HepG2 (cell line): Measurements from ENCODE around the gene GRP. TPM values are rescaled to one million over a fixed set of nuclear protein-coding genes. Genes with fewer than 3 reads are reported as not detected.

Experiments
- ATAC-seq: fragments of 200-7000 bp; cut with Tn5 transposase; 3 replicates; pipeline ENCODE4 v1.9.1; 2020; ENCODE audit warnings: mild to moderate bottlenecking, moderate library complexity
- BruUV-seq: library from RNA; stranded (reverse); fragments of 400-500 nt; replicated peaks from 2 replicates; lab custom pipeline; 2021; lab: Mats Ljungman, UMichigan
- CTCF ChIA-PET: fragments of 300-600 bp; formaldehyde crosslinking; extraction: SDS; loops from one replicate; lab custom pipeline; 2021; ENCODE audit warnings: low total read pairs, inconsistent platforms, low intra/inter-chr PET ratio; lab: Yijun Ruan, JAX
- POLR2A ChIA-PET: fragments of 350-600 bp; sonication (Branson Sonifier 250); formaldehyde crosslinking; loops from one replicate; lab custom pipeline; 2020; ENCODE audit warnings: antibody characterized with exemption, inconsistent platforms; lab: Yijun Ruan, JAX
- DNase-seq: peaks from one replicate; pipeline ENCODE4 v3.0.0-alpha.2; 2015; ENCODE audit warnings: low spot score
- FAIRE-seq: peaks from 3 replicates; lab custom pipeline; 2011; peaks lifted over from hg19 to GRCh38; lab: Jason Lieb, UNC
- H2AFZ ChIP-seq: one replicate; pipeline ENCODE4 v1.6.1; 2011; ENCODE audit warnings: low read length, inconsistent platforms
- H3K27ac ChIP-seq: fragments of 300-600 bp; 3 replicates; pipeline ENCODE4 v1.8.0; 2011; ENCODE audit warnings: mixed run types, mild to moderate bottlenecking, mixed read lengths, low read length, inconsistent platforms; ENCODE audit not compliant: insufficient read depth; ENCODE audit errors: extremely low read length
- H3K27me3 ChIP-seq, 2 experiments: fragments of 200-600 bp in 1 of 2; 2 replicates in 1 of 2; 3 replicates in 1 of 2; pipeline versions ENCODE4 v1.6.0 to v1.8.0; 2011; ENCODE audit warnings: low read length in 2 of 2, mild to moderate bottlenecking in 2 of 2, moderate library complexity in 2 of 2, inconsistent platforms in 1 of 2; ENCODE audit not compliant: insufficient read depth in 2 of 2, control insufficient read depth in 1 of 2
- H3K36me3 ChIP-seq, 2 experiments: fragments of 200-600 bp in 1 of 2; replicated peaks in 1 of 2; 2 replicates in 1 of 2; 3 replicates in 1 of 2; pipeline versions ENCODE4 v1.5.1 to v1.8.0; 2011; ENCODE audit warnings: low read length in 2 of 2, inconsistent platforms in 1 of 2; ENCODE audit not compliant: insufficient read depth in 2 of 2, control insufficient read depth in 1 of 2
- H3K4me1 ChIP-seq: 2 replicates; pipeline ENCODE4 v1.5.1; 2012; ENCODE audit warnings: low read length, inconsistent platforms; ENCODE audit not compliant: insufficient read depth
- H3K4me2 ChIP-seq: 2 replicates; pipeline ENCODE4 v1.6.0; 2011; ENCODE audit warnings: low read depth, low read length, inconsistent platforms
- H3K4me3 ChIP-seq, 3 experiments: fragments of 200-600 bp in 1 of 3; sonication (generic), shearing (Covaris generic) in 1 of 3; replicated peaks in 1 of 3; 2 replicates each; pipeline ENCODE4 v1.5.1; 2011 to 2016; ENCODE audit warnings: low read length in 3 of 3, inconsistent platforms in 2 of 3, low read depth in 2 of 3, mild to moderate bottlenecking in 2 of 3, control low read depth in 1 of 3, mixed read lengths in 1 of 3; ENCODE audit not compliant: insufficient read depth in 1 of 3
- H3K79me2 ChIP-seq: one replicate; pipeline ENCODE4 v1.6.1; 2011; ENCODE audit warnings: low read length, inconsistent platforms; ENCODE audit not compliant: insufficient read depth
- H3K9ac ChIP-seq: 2 replicates; pipeline ENCODE4 v1.6.0; 2011; ENCODE audit warnings: mild to moderate bottlenecking, low read depth, low read length, inconsistent platforms; ENCODE audit not compliant: insufficient read depth
- H3K9me3 ChIP-seq: 2 replicates; pipeline ENCODE4 v1.5.1; 2012; ENCODE audit warnings: mild to moderate bottlenecking, low read length
- H4K20me1 ChIP-seq: 2 replicates; pipeline ENCODE4 v1.6.0; 2011; ENCODE audit warnings: inconsistent platforms, mild to moderate bottlenecking, low read length, moderate library complexity; ENCODE audit not compliant: insufficient read depth
- CEBPB ChIP-seq: IDR thresholded peaks from 2 replicates; pipeline ENCODE4 v1.6.1; 2011; ENCODE audit warnings: low read depth, low read length, improper control_type of control experiment, borderline replicate concordance
- CREM ChIP-seq, 2 experiments: sonication (generic) in 1 of 2; formaldehyde crosslinking in 1 of 2; IDR thresholded peaks; 2 replicates each; pipeline versions ENCODE4 v1.4.0 to v1.6.1; 2016 to 2020; ENCODE audit warnings: antibody characterized with exemption in 1 of 2, mild to moderate bottlenecking in 1 of 2, missing genetic modification reagents in 1 of 2
- ETV5 ChIP-seq: IDR thresholded peaks from 2 replicates; pipeline ENCODE4 v1.6.1; 2018; ENCODE audit warnings: missing biosample characterization, missing genetic modification reagents, inconsistent platforms, borderline replicate concordance
- MED13 ChIP-seq: sonication (generic); formaldehyde crosslinking; IDR thresholded peaks from 2 replicates; pipeline ENCODE4 v1.5.0; 2020; ENCODE audit warnings: missing genetic modification reagents
- MEIS1 ChIP-seq: sonication (generic); formaldehyde crosslinking; IDR thresholded peaks from 2 replicates; pipeline ENCODE4 v1.9.0; 2021; ENCODE audit warnings: mild to moderate bottlenecking, missing genetic modification reagents, moderate library complexity, borderline replicate concordance
- NBN ChIP-seq: fragments of 450-650 bp; conservative IDR thresholded peaks from 2 replicates; pipeline ENCODE4 v1.6.1; 2017
- NFKBIZ ChIP-seq: IDR thresholded peaks from 2 replicates; pipeline ENCODE4 v1.6.1; 2018; ENCODE audit warnings: missing genetic modification reagents, missing compliant biosample characterization
- PAX8 ChIP-seq: sonication (generic); formaldehyde crosslinking; IDR thresholded peaks from 2 replicates; pipeline ENCODE4 v1.8.0; 2022; ENCODE audit warnings: mild to moderate bottlenecking, missing genetic modification reagents, borderline replicate concordance
- SRSF4 ChIP-seq: fragments of 200-400 bp; formaldehyde crosslinking; IDR thresholded peaks from one replicate; pipeline ENCODE4 v1.6.1; 2018; ENCODE audit warnings: mild to moderate bottlenecking, low read depth, low read length, moderate library complexity; ENCODE audit not compliant: poor library complexity, severe bottlenecking
- STAT5B ChIP-seq: sonication (generic); formaldehyde crosslinking; IDR thresholded peaks from 2 replicates; pipeline ENCODE4 v1.4.0; 2020; ENCODE audit warnings: missing genetic modification reagents
- ZNF101 ChIP-seq: sonication (generic); formaldehyde crosslinking; IDR thresholded peaks from 2 replicates; pipeline ENCODE4 v1.4.0; 2020; ENCODE audit warnings: mild to moderate bottlenecking, low read depth, missing genetic modification reagents, borderline replicate concordance
- WGBS: methylation state at CpG from one replicate; pipeline ENCODE4 v1.1.6; 2017; ENCODE audit warnings: low lambda C conversion rate; 5-methylcytosine and 5-hydroxymethylcytosine counted together
- in situ Hi-C: cut with HindIII; loops from 2 replicates; pipeline ENCODE4 v1.10.0; 2017; ENCODE audit warnings: low pct_unique_long_range_greater_than_20kb; ENCODE audit not compliant: extremely low pct_ligation_motif_present
- intact Hi-C: fragments of 100-400 bp; cut with micrococcal nuclease; formaldehyde crosslinking; loops from one replicate; pipeline ENCODE4 v1.10.0; 2022; ENCODE audit not compliant: unreplicated experiment
- polyA plus RNA-seq, 8 experiments: library from polyadenylated mRNA; depleted of rRNA in 3 of 8; stranded (reverse) in 7 of 8; unstranded in 1 of 8; fragments of >200 nt; fragmentation: Illumina TruSeq in 4 of 8; extraction: Trizol in 4 of 8; gene quantifications; 2 replicates each; pipeline versions ENCODE4 v1.2.1 to v1.2.3, GENCODE V29; 2011 to 2016; ENCODE audit warnings: low read depth in 4 of 8, missing spikeins in 1 of 8, mixed read lengths in 1 of 8; ENCODE audit not compliant: insufficient read depth in 1 of 8
- total RNA-seq, 5 experiments: library from RNA; depleted of rRNA; stranded (reverse); fragments of >200 nt; fragmentation: Illumina TruSeq; extraction: Trizol; gene quantifications; 2 replicates each; pipeline ENCODE4 v1.2.3, GENCODE V29; 2016; ENCODE audit warnings: low read depth in 1 of 5
- TF ChIP-seq, protein P1 (sequence below), 2 experiments: fragments of 450-650 bp in 1 of 2; sonication (generic) in 1 of 2; formaldehyde crosslinking in 1 of 2; IDR thresholded peaks; 2 replicates each; pipeline versions ENCODE4 v1.6.1 to v1.8.0; 2016 to 2022; ENCODE audit warnings: antibody characterized with exemption in 1 of 2, mild to moderate bottlenecking in 1 of 2, missing genetic modification reagents in 1 of 2
- TF ChIP-seq, protein P2 (sequence below): sonication (generic); formaldehyde crosslinking; conservative IDR thresholded peaks from 2 replicates; pipeline ENCODE4 v1.4.0; 2020; ENCODE audit warnings: missing genetic modification reagents

GRP gene
- total and polyA plus RNA-seq, 2 of the 13 experiments (the other 11 are each of a cell fraction or from before 2014, with no cell fraction given): not detected

- Histone ChIP-seq H2AFZ (no peak overlapping the region), H3K27me3 (peaks cover 0 to 1% of the 10 kb centered on the region in 2 experiments; a peak in 3 of 5 replicates), H3K4me1 (peaks cover 3% of the 10 kb centered on the region), H3K9ac (no peak overlapping the region), H3K4me2 (no peak overlapping the region), H3K36me3 (no peaks in the 10 kb centered on the region), H3K4me3 (no peak overlapping the region), H3K79me2 (no peaks in the 10 kb centered on the region), H3K9me3 (no peaks in the 10 kb centered on the region), H3K27ac (no peak overlapping the region), H4K20me1 (no peaks in the 10 kb centered on the region)
- DNase-seq (no peak), ATAC-seq (no peak), FAIRE-seq (no peak)
- in situ Hi-C loops: no loop called here
- POLR2A ChIA-PET: no interaction called here
- WGBS: 49% methylated on average over 6 of the region's 6 CpGs
- no TSS peak for BruUV-seq
- intact Hi-C loops: loop anchor here (5.0 kb wide), 1 partner anchor 917 kb away; no protein-coding TSS in a partner anchor
- CTCF ChIA-PET: no interaction called here
- TF ChIP-seq CEBPB: no peak
- no peak for TF ChIP-seq MED13 (CRISPR knock-in tag)
- TF ChIP-seq SRSF4: no peak
- TF ChIP-seq, protein P1, sequence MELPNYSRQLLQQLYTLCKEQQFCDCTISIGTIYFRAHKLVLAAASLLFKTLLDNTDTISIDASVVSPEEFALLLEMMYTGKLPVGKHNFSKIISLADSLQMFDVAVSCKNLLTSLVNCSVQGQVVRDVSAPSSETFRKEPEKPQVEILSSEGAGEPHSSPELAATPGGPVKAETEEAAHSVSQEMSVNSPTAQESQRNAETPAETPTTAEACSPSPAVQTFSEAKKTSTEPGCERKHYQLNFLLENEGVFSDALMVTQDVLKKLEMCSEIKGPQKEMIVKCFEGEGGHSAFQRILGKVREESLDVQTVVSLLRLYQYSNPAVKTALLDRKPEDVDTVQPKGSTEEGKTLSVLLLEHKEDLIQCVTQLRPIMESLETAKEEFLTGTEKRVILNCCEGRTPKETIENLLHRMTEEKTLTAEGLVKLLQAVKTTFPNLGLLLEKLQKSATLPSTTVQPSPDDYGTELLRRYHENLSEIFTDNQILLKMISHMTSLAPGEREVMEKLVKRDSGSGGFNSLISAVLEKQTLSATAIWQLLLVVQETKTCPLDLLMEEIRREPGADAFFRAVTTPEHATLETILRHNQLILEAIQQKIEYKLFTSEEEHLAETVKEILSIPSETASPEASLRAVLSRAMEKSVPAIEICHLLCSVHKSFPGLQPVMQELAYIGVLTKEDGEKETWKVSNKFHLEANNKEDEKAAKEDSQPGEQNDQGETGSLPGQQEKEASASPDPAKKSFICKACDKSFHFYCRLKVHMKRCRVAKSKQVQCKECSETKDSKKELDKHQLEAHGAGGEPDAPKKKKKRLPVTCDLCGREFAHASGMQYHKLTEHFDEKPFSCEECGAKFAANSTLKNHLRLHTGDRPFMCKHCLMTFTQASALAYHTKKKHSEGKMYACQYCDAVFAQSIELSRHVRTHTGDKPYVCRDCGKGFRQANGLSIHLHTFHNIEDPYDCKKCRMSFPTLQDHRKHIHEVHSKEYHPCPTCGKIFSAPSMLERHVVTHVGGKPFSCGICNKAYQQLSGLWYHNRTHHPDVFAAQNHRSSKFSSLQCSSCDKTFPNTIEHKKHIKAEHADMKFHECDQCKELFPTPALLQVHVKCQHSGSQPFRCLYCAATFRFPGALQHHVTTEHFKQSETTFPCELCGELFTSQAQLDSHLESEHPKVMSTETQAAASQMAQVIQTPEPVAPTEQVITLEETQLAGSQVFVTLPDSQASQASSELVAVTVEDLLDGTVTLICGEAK (IDR thresholded peaks at IDR 0.05): no peak
- TF ChIP-seq, protein P1 (CRISPR knock-in tag; IDR thresholded peaks at IDR 0.05): no peak
- TF ChIP-seq STAT5B (CRISPR knock-in tag): no peak
- TF ChIP-seq, protein P2, sequence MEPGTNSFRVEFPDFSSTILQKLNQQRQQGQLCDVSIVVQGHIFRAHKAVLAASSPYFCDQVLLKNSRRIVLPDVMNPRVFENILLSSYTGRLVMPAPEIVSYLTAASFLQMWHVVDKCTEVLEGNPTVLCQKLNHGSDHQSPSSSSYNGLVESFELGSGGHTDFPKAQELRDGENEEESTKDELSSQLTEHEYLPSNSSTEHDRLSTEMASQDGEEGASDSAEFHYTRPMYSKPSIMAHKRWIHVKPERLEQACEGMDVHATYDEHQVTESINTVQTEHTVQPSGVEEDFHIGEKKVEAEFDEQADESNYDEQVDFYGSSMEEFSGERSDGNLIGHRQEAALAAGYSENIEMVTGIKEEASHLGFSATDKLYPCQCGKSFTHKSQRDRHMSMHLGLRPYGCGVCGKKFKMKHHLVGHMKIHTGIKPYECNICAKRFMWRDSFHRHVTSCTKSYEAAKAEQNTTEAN (CRISPR knock-in tag): no peak
- no peak for TF ChIP-seq MEIS1 (CRISPR knock-in tag)
- TF ChIP-seq NFKBIZ (CRISPR knock-in tag): no peak
- no peak for TF ChIP-seq NBN
- TF ChIP-seq PAX8 (CRISPR knock-in tag): no peak
- no peak for TF ChIP-seq ZNF101 (CRISPR knock-in tag)
- no peak for TF ChIP-seq CREM (IDR thresholded peaks at IDR 0.05)
- no peak for TF ChIP-seq CREM (CRISPR knock-in tag; IDR thresholded peaks at IDR 0.05)
- TF ChIP-seq ETV5 (CRISPR knock-in tag): no peak
Measured at GRCh38 chr18:59229701-59230443, 9.9 kb downstream of the GRP start.
